ENCODE measurements around the gene ZMYND19.
"Not testable (repeated sequence)": the region's sequence is repeated elsewhere in the genome, so short reads cannot be mapped to it uniquely, and the experiment has no call there.

Gene ZMYND19

DNA sequence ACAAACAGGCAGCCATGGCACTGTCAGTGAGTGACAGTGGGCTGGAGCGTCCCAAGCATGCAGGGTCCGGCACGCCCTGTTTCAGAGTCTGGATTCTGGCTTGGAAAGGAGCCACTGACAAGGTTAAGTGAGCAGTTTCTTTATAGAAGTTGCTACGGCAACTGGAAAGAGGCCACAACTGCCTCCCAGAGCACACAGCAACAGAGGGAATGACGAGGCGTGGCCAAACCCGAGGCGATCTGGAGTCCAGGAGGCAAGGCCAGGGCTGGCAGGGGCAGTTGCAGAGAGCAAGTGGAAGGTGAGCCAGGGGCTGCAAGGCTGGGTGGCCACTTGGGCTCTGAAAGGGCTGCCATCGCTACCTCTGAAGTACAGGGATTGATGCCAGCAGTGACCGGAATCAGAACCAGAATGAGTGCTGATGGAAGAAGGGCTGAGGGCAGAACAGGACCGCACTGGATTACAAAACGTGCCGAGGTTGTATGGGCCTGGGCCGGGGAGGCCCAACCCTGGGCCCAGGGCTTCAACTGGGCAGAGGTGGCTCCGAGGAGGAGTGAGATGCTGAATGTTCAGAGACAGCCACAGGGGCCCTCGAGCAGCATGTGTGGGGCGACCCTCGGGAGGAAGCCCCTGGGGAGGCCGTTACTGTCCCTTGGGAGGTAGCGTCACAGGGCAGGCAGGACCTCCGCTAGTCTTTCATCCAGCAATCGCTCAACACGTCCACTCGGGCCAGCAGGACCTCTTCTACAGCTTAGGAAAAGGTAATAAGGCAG lies 34.1 kb downstream of the ZMYND19 start:
- no peak for DNase-seq (ENCODE audit: low read depth in 2 of 2)

DNA sequence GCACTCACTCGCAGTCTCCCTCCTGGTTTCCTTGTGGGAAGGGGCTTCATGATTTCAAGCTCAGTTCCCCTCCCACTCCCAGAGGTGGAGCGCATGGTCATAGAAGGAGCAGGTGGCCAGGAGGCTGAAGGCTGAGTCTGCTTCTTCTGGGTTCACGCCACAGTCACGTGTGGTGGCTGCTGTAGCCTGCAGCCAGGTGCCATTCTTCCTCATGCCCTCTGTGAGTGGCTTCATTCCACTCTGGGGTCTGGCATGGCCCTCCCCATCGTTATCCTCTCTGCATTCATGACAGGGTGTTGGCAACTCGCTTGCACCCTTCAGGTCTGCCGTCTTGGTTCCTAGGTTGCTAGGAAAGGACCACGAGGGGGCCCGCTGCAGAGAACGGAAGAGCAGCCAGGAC lies 35.1 kb downstream of the ZMYND19 start:
- DNase-seq (ENCODE audit: low read depth in 2 of 2) = no peak

DNA sequence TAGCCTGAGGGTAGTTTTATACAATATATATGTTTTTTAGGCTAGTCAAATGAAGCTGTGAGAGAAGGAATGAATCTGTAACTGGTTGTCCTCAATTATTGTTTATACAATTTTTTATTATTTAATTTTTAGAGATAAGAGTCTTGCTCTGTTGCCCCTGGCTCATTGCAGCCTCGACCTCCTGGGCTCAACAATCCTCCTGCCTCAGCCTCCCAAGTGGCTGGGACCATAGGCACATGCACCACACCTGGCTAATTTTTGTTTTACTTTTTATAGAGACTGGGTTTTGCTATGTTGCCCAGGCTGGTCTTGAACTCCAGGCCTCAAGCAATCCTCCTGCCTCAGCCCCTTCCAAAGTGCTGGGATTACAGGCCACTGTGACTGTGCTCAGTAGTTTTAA lies 36.0 kb downstream of the ZMYND19 start:
- DNase-seq (ENCODE audit: low read depth in 2 of 2) = no peak

DNA sequence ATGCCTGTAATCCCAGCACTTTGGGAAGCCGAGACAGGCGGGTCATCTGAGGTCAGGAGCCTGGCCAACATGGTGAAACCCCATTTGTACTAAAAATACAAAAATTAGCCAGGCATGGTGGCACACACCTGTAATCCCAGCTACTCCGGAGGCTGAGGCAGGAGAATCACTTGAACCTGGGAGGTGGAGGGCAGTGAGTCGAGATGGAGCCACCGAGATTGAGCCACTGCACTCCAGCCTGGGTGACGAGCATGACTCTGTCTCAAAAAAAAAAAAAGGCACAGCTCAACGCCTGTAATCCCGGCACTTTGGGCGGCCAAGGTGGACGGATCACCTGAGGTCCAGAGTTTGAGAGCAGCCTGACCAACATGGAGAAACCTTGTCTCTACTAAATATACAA lies 36.7 kb downstream of the ZMYND19 start:
- DNase-seq (ENCODE audit: low read depth in 2 of 2) = not testable (repeated sequence)

DNA sequence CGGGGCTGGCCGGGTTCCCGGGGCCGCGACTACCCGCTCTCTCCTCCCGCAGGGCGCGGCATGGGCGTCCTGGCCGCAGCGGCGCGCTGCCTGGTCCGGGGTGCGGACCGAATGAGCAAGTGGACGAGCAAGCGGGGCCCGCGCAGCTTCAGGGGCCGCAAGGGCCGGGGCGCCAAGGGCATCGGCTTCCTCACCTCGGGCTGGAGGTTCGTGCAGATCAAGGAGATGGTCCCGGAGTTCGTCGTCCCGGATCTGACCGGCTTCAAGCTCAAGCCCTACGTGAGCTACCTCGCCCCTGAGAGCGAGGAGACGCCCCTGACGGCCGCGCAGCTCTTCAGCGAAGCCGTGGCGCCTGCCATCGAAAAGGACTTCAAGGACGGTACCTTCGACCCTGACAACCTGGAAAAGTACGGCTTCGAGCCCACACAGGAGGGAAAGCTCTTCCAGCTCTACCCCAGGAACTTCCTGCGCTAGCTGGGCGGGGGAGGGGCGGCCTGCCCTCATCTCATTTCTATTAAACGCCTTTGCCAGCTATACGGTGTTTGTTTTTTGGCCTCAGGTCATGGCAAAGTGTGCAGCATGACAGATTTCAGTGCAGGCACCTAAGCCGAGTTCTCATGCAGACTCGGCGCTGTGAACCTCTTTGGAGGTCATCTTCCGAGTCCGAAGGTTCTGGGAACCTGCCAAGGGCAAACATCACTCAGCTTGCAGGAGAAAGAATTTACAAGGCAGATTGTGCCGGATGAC lies 38.1 kb downstream of the ZMYND19 start:
- no peak for DNase-seq (ENCODE audit: low read depth in 2 of 2)

DNA sequence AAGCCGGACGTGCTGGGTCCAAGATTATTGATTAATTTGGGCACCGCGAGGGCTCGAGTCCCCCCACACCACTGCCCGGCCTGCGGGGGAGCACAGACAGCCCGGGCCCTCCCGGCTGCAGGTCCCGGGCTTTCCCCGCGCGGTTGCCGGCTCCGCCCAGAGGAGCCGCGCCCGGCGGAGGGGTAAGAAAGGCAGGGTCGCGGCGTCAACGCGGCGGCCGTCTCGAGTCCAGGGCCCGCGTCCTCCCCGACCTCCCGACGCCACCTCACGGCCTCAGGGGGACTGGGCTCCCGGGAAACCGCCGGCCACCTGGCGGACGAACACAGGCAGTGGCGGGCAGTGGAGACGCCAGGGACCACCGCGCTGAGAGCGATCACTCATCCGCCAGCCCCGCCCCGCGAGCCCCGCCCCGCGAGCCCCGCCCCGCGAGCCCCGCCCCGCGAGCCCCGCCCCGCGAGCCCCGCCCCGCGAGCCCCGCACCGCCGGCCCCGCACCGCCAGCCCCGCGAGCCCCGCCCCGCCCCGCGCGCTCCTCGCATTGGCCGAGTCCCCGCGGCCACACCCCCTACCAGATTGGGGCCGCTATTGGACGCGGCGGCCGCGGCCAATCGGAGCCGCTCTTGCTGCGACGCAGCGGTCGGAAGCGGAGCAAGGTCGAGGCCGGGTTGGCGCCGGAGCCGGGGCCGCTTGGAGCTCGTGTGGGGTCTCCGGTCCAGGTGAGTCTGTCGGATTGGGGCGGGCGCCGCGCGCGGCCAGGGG lies 38.9 kb downstream of the ZMYND19 start, which contains the start of gene MRPL41:
Gene MRPL41 (plus strand): TSS at position 616 of the 758 bp plus-strand sequence. CDS start 203 bp downstream, outside the sequence.
- peak; percentile 58 to 74 for DNase-seq (ENCODE audit: low read depth in 2 of 2)

DNA sequence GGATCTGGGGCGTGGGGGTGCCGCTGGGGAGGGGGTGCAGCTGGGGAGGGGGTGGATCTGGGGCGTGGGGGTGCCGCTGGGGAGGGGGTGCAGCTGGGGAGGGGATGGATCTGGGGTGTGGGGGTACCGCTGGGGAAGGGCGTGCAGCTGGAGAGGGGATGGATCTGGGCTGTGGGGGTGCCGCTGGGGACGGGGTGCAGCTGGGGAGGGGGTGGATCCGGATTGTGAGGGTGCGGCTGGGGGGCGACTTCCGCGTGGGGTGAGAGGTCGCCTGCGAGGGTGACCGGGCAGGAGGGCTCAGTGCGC lies 39.4 kb downstream of the ZMYND19 start:
- not testable (repeated sequence) for DNase-seq (ENCODE audit: low read depth in 2 of 2)

DNA sequence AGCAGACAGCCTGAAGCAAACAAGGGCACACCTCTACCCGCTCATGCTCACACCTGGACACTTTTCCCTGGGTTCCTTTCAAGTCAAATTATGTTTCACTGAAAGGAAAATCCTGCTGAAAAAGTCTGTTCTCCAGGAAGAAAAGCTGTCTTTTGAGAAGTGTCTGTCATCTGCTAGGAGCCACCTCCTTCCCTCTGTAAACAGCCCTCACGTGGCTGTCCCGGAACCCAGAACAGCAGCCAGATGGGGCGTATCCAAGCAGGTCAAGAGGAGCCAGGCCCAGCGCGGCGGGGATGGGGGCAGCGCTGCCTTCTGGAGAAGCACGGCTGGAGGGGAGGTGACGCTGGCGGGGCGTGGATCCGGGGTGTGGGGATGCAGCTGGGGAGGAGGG lies 40.1 kb downstream of the ZMYND19 start, which contains the start of gene PNPLA7:
Gene PNPLA7 (minus strand): TSS at position 172 of the 391 bp plus-strand sequence. CDS start 205 bp downstream, outside the sequence.
- peak in 1 of 2 donors; percentile 16 for DNase-seq (ENCODE audit: low read depth in 2 of 2)

DNA sequence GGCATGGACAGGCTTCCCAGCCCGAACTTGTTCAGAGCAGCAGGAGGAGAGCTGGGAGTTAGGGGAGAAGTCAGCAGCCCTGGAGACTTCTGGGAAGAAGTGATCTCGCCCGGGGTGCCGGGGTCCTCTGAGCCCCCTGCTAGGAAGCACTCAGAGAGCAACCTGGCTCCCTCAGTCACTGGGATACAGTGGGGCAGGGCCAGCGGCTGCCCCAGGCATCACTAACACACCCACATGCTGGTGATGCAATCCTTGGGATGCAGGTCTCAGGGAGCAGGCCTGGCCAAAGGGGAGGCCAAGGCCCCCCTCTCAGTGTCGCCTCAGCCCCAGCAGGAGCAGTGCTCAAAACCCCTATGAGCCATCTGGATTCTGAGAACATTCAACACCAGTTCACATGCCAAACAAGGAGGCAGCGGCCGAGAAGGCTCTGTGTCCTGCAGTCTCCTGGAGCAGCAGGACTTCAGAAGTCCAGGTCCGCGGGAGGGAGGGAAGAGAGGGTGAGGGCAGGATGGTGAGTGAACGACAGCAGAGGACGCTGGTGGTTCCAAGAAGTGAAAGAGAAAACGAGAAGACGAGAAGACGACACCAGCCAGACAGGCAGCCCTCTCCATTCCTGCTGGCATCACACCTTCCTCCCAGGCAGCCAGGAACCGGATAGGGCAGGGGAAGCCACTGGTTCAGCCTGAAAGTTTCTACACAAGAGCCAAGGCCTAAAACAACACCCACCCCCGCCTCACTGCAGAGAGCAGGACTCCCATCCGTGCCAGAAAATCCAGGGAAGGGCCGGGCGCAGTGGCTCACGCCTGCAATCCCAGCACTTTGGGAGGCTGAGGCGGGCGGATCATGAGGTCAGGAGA lies 42.4 kb downstream of the ZMYND19 start:
- DNase-seq (ENCODE audit: low read depth in 2 of 2) = no peak

DNA sequence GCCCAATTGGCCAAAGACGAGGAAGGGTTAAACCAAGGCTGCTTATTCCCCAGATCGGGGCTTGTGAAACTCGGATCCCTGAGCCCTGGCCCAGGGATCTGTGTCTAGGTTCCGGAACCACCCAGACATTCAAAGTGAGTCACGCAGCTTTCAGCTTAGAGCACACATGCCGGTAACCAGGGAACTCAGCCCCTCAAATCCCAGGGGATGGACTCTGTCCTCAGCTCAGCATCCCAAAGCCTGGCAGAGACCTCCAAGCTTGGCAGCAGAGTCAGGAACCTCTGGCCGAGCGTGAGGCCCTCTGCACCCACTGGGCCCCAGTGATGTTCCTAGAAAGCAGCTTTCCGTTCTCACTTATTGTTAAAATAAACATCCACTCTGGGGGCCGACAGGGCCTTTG lies 45.2 kb downstream of the ZMYND19 start:
- DNase-seq (ENCODE audit: low read depth in 2 of 2) = no peak

DNA sequence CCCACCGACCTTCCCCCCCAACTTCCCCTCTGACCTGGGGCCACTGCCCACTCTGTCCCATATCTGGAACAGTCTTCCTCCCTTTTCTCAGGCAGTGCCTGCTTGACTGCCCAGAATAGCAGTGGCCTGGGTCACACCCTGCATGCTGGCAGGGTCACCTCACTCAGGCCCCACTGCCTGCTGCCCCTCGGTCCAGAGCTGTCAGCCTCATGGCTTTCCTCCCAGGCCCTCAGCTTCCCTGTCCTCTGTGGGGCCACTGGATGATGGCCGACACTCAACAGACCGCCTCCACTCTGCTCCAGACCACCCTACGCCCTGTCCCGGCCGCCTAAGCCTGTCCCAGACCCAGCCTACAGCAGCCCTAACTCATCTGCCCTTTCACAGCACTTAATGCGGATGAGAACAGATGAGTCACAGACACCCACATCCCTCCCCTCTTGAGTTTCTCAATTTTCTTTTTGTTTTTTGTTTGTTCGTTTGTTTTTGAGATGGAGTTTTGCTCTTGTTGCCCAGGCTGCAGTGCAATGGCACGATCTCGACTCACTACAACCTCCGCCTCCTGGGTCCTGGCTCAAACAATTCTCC lies 46.0 kb downstream of the ZMYND19 start:
- no peak for DNase-seq (ENCODE audit: low read depth in 2 of 2)

DNA sequence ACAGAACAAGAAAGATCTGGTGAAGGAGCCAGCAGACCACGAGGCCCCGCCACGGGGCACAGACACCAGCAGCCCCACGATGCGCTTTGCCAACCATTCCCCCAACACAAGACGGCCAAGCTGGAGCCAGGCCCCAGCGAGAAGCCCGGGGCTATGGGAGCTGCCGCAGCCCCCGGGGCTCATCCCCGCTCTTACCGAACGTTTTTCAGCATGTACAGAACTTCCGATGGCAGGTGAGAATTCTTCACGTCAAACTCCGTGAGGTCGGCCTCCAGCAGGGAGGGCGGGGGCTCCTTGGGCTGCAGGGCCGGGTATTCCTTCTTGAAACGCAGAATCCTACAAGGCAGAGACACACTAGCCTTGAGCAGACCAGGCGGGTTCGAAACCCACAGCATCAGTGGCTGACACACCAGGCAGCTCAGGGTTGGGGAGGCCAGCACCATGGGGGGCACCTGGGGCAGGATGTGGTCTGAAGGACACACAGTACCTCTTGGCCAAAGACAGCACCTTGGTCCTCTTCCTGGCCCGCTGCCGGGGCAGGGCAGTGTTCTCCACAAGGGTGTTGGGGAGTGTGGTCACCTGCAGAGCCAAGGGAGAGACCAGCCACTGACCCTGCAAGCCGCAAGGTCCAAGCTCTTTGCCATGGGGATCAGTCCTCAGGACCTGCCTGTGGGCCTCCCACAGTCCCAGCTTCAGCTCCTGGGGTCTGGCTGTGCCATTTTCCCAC lies 46.9 kb downstream of the ZMYND19 start:
- DNase-seq (ENCODE audit: low read depth in 2 of 2) = no peak

DNA sequence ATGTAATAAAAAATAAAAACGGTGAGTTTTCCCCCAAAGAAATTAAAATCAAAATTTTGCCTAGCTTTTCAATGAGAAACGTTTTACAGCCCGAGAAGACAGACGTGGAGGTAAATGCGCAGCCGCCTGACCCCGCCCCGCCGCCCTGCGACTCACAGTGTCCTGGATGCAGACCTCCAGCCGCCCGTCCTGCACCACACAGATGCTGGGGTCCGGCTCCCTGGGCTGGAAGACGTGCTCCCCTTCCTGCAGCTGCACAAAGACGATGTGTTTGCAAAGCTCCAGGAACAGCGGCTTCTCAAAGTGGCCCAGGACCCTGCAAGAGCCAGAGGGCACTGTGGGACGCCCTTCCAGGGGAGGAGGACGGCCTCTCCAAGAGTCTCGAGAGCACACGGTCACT lies 47.8 kb downstream of the ZMYND19 start:
- DNase-seq (ENCODE audit: low read depth in 2 of 2) = no peak

DNA sequence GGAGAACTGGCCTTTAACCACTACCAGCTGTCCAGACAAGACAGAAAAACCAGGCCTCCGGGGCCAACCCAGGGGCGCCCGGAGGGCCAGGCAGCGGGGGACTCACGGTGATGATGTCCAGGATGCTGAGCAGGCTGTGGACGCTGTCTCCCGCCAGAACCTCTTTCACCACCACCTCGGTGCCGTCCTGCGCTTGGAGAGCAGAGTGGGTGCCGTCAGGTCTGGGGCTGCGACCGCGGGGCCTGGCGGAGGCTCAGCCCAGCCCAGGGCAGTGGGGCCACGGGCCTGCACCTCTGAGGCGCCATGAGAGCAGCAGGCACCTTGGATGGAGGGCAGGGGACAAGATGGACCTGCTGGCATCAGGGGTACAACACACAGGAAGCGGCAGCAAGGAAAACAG lies 49.8 kb downstream of the ZMYND19 start:
- DNase-seq (ENCODE audit: low read depth in 2 of 2) = no peak

DNA sequence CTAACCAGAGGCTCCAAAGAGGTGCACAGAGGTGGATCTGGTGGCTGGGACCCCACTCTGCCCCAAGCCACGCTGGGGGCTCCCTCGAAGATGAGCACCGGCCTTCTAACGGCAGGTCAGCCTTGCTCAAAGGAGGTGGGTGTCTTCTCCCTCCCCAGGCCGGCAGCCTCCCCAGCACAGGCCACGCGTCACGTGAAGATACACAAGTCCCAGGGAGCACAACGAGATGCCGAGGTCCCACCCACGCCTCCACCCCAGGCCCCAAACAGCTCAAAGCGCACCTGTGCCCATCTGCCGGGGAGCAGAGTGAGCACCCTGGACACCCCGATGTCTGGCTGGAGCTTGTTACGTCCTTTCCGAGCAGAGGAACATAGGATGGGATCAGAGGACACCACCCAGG lies 52.3 kb downstream of the ZMYND19 start:
- no peak for DNase-seq (ENCODE audit: low read depth in 2 of 2)

DNA sequence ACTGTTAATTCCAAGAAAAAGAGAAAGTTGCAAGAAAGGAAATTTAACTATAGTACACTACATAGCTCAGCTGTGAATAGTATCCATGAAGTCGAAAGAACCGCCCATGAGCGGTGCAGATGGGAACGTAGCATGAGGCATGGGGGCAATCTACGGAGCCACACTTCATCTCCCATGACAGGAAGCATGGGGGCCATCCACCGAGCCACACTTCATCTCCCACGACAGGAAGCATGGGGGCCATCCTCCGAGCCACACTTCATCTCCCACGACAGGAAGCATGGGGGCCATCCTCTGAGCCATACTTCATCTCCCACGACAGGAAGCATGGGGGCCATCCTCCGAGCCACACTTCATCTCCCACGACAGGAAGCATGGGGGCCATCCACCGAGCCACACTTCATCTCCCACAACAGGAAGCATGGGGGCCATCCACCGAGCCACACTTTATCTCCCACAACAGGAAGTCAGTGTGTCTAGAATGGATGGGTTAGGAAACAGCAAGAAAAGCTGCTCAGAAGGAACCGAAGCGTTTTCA lies 53.6 kb downstream of the ZMYND19 start:
- DNase-seq (ENCODE audit: low read depth in 2 of 2) = not testable (repeated sequence)

DNA sequence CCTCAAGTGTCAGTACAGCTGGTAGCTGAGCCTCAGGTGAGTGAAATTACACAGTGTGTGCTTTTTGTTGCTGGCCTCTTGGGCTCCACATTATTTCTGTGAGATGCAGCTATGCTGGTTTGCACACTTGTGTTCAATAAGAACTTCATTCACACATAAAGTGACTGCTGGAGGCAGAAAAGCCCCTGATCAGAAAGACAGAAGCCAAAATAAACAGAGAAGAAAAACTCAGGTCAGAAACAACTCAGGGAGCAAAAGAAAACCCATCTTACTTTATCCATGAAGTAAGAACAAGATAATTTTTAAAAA lies 55.2 kb downstream of the ZMYND19 start:
- no peak for DNase-seq (ENCODE audit: low read depth in 2 of 2)

DNA sequence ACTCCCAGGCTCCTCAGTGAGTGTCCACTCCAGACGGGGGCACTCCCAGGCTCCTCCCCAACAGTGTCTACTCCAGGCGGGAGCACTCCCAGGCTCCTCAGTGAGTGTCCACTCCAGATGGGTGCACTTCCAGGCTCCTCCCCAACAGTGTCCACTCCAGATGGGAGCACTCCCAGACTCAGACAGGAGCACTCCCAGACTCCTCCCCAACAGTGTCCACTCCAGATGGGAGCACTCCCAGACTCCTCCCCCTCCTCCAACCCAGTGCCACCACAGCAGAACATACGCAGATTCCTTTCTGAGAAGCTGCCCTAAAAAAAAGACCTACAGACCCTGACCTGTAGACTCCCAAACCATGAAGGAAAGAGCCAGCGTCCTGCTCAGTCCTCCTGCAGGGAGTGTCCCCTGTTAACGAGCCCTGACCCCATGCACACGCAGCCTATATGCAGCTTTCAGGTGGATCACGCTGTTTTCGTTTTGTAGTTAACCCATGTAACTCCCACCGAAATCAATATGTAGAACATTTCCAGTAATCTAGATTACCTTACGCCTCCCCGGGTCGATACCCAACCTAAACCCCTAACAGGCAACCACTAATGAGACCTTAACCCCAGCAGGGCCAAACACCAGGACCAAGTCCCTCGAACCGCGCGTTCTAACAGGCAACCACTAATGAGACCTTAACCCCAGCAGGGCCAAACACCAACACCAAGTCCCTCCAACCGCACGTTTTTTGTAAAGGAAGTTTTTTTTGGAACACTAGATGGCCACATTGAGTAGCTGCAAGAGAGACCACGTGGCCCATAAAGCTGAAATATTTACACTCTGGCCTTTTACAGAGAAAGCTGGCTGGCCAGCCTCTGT lies 55.8 kb downstream of the ZMYND19 start:
- DNase-seq (ENCODE audit: low read depth in 2 of 2) = no peak

DNA sequence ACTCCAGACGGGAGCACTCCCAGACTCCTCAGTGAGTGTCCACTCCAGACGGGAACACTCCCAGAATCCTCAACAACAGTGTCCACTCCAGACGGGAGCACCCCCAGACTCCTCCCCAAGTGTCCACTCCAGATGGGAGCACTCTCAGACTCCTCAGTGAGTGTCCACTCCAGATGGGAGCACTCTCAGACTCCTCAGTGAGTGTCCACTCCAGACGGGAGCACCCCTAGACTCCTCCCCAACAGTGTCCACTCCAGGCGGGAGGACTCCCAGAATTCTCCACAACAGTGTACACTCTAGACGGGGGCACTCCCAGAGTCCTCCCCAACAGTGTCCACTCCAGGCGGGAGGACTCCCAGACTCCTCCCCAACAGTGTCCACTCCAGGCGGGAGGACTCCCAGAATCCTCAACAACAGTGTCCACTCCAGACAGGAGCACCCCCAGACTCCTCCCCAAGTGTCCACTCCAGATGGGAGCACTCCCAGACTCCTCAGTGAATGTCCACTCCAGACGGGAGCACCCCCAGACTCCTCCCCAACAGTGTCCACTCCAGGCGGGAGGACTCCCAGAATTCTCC lies 57.3 kb downstream of the ZMYND19 start:
- DNase-seq (ENCODE audit: low read depth in 2 of 2) = not testable (repeated sequence)
